Keratinocyte (primary cell): ENCODE results near the gene CMTM8. TPM values are rescaled to one million over a fixed set of nuclear protein-coding genes. Genes with fewer than 3 reads are reported as not detected.

Experiments
- DNase-seq: peaks from one replicate; pipeline ENCODE4 v3.0.0-alpha.2; 2011; ENCODE audit warnings: low read depth, missing footprints, low spot score
- FAIRE-seq: peaks from 2 replicates; lab custom pipeline; 2011; peaks lifted over from hg19 to GRCh38; lab: Jason Lieb, UNC
- H2AFZ ChIP-seq: 2 replicates; pipeline ENCODE4 v1.6.0; 2012; ENCODE audit warnings: low read length, control low read depth, inconsistent platforms; ENCODE audit not compliant: control insufficient read depth
- H3K27ac ChIP-seq: 2 replicates; pipeline ENCODE4 v1.5.1; 2011; ENCODE audit warnings: low read length; ENCODE audit not compliant: control insufficient read depth, insufficient read depth
- H3K27me3 ChIP-seq: 3 replicates; pipeline ENCODE4 v1.6.0; 2011; ENCODE audit warnings: low read length; ENCODE audit not compliant: control insufficient read depth, insufficient read depth; ENCODE audit errors: extremely low read depth
- H3K36me3 ChIP-seq, 2 experiments: 2 replicates in 1 of 2; 3 replicates in 1 of 2; pipeline ENCODE4 v1.5.1; 2011; ENCODE audit warnings: low read length in 2 of 2, mild to moderate bottlenecking in 1 of 2; ENCODE audit not compliant: control insufficient read depth in 2 of 2, insufficient read depth in 2 of 2; ENCODE audit errors: extremely low read depth in 1 of 2
- H3K4me1 ChIP-seq: 3 replicates; pipeline ENCODE4 v1.5.1; 2011; ENCODE audit warnings: low read length; ENCODE audit not compliant: control insufficient read depth, insufficient read depth; ENCODE audit errors: extremely low read depth
- H3K4me2 ChIP-seq: 3 replicates; pipeline ENCODE4 v1.6.0; 2011; ENCODE audit warnings: low read depth, low read length; ENCODE audit not compliant: control insufficient read depth, insufficient read depth; ENCODE audit errors: extremely low read depth
- H3K4me3 ChIP-seq, 3 experiments: fragments of 200-600 bp in 1 of 3; sonication (generic) in 1 of 3; 2 replicates in 2 of 3; 3 replicates in 1 of 3; pipeline ENCODE4 v1.5.1; 2011 to 2016; ENCODE audit warnings: low read length in 3 of 3, mild to moderate bottlenecking in 3 of 3, control low read depth in 2 of 3, inconsistent platforms in 1 of 3, low read depth in 1 of 3, mixed read lengths in 1 of 3, mixed run types in 1 of 3, moderate library complexity in 1 of 3; ENCODE audit not compliant: control insufficient read depth in 2 of 3, insufficient read depth in 2 of 3; ENCODE audit errors: extremely low read depth in 1 of 3
- H3K79me2 ChIP-seq: 2 replicates; pipeline ENCODE4 v1.6.0; 2012; ENCODE audit warnings: low read length; ENCODE audit not compliant: control insufficient read depth, insufficient read depth
- H3K9ac ChIP-seq: 3 replicates; pipeline ENCODE4 v1.6.0; 2011; ENCODE audit warnings: low read length; ENCODE audit not compliant: control insufficient read depth, insufficient read depth; ENCODE audit errors: extremely low read depth
- H3K9me1 ChIP-seq: 3 replicates; pipeline ENCODE4 v1.6.0; 2011; ENCODE audit warnings: low read length; ENCODE audit not compliant: control insufficient read depth, insufficient read depth; ENCODE audit errors: extremely low read depth
- H3K9me3 ChIP-seq: 2 replicates; pipeline ENCODE4 v1.5.1; 2012; ENCODE audit warnings: low read depth, low read length; ENCODE audit not compliant: control insufficient read depth
- H4K20me1 ChIP-seq: 3 replicates; pipeline ENCODE4 v1.6.0; 2011; ENCODE audit warnings: low read length; ENCODE audit not compliant: control insufficient read depth, insufficient read depth; ENCODE audit errors: extremely low read depth
- EZH2 ChIP-seq: IDR thresholded peaks from one replicate; pipeline ENCODE4 v1.6.1; 2012; ENCODE audit warnings: inconsistent platforms, mild to moderate bottlenecking, low read length, moderate library complexity
- dilution Hi-C: fragments of 300-500 bp; cut with MboI; formaldehyde crosslinking; loops from one replicate; pipeline ENCODE4 v1.7.0; 2020; ENCODE audit warnings: low sequenced_read_pairs; ENCODE audit not compliant: extremely low pct_ligation_motif_present
- polyA plus RNA-seq, 5 experiments: library from polyadenylated mRNA; depleted of rRNA in 3 of 5; stranded (reverse) in 3 of 5; stranded (forward) in 1 of 5; unstranded in 1 of 5; fragments of >200 nt; gene quantifications; 1 replicate in 1 of 5; 2 replicates in 3 of 5; 3 replicates in 1 of 5; pipeline versions ENCODE4 v1.2.1 to v1.2.3, GENCODE V29; 2011 to 2012; ENCODE audit warnings: missing spikeins in 2 of 5, low read depth in 1 of 5, low replicate concordance in 1 of 5
- TF ChIP-seq, protein P1 (sequence below), 3 experiments: IDR thresholded peaks in 1 of 3; conservative IDR thresholded peaks in 1 of 3; optimal IDR thresholded peaks in 1 of 3; 2 replicates in 2 of 3; 3 replicates in 1 of 3; pipeline versions ENCODE3 to v1.5.1; 2011; ENCODE audit warnings: low read length in 3 of 3, mild to moderate bottlenecking in 3 of 3, moderate library complexity in 2 of 3, control low read depth in 1 of 3, inconsistent platforms in 1 of 3; ENCODE audit not compliant: insufficient read depth in 2 of 3; ENCODE audit errors: extremely low read depth in 1 of 3

CMTM8 gene
- polyA plus RNA-seq, 1 donor (not counting 4 experiments of a cell fraction or from before 2014, with no cell fraction given): 1.6 TPM

DNA sequence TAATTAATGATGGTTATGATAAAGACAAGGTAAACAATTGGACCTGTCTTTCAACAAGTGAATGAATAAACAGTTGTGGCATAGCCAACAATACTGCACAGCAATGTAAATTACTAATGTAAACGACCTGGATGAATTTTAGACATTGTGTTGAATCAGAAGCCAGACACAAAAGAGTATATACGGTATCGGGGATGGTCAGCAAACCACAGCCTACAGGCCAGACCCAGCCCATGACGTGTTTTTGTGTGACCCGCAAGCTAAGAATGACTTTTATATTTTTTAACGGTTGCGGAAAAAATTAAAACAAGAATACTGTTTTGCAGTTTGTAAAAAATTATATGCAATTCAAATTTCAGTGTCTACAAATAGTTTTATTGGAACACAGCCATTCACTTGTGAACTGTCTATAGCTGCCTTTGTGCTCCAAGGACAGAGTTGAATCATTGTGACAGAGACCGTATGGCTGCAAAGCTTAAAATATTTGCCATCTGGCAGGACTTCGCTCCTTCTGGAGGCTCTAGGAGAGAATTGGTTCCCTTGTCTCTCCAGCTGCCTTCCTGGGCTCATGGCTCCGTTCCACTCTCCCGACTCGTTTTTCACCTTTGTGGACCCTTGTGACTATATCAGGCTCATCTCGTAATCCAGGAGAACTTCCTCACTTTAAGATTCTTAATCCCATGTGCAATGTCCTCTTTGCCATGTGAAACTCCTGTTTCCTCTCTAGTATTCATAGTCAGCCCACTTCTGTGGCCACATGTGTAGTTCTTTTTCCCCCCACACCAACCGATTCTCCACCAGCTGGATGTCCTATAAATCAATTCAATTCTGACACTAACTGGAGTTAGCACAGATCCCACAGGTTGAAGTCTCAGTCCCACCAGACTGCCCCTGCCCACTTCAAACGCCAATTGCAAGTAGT, 72.7 kb downstream of the CMTM8 start:
- Histone ChIP-seq H3K9ac (no peak overlapping the region), H3K4me3 (no peak overlapping the region), H3K4me2 (no peak overlapping the region), H3K27ac (no peak overlapping the region), H3K27me3 (no peaks in the 10 kb centered on the region), H3K79me2 (no peaks in the 10 kb centered on the region), H4K20me1 (no peaks in the 10 kb centered on the region), H3K4me1 (peaks cover 17% of the 10 kb centered on the region), H2AFZ (no peak overlapping the region), H3K9me1 (no peaks in the 10 kb centered on the region), H3K36me3 (no peaks in the 10 kb centered on the region), H3K9me3 (no peaks in the 10 kb centered on the region)
- TF ChIP-seq, protein P1, sequence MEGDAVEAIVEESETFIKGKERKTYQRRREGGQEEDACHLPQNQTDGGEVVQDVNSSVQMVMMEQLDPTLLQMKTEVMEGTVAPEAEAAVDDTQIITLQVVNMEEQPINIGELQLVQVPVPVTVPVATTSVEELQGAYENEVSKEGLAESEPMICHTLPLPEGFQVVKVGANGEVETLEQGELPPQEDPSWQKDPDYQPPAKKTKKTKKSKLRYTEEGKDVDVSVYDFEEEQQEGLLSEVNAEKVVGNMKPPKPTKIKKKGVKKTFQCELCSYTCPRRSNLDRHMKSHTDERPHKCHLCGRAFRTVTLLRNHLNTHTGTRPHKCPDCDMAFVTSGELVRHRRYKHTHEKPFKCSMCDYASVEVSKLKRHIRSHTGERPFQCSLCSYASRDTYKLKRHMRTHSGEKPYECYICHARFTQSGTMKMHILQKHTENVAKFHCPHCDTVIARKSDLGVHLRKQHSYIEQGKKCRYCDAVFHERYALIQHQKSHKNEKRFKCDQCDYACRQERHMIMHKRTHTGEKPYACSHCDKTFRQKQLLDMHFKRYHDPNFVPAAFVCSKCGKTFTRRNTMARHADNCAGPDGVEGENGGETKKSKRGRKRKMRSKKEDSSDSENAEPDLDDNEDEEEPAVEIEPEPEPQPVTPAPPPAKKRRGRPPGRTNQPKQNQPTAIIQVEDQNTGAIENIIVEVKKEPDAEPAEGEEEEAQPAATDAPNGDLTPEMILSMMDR (optimal IDR thresholded peaks at IDR 0.05 in 1 of 3, IDR thresholded peaks at IDR 0.05 in 1 of 3, conservative IDR thresholded peaks at IDR 0.05 in 1 of 3; ENCODE audit: extremely low read depth in 1 of 3, insufficient read depth in 2 of 3, low read length in 3 of 3): no peak
- TF ChIP-seq EZH2: no peak
- DNase-seq (no peak), FAIRE-seq (no peak)
- dilution Hi-C loops: no loop called here

DNA sequence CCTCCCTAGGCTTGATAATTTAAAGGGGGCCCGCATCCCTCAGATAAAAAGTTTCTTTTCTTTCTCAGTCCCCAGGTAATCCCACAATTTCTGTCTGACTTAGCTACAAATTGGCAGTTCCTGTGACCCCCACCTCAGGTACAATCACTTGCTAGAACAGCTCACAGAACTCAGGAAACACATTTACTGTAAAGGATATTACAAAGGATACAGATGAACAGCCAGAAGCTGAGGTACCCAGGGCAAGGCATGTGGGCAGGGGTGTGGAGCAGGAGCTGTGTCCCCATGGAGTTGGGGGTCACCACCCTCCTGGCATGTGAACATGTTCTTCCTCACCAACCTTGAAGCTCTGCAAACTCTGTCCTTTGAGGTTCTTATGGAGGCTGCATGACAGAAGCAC, 73.8 kb downstream of the CMTM8 start:
- Histone ChIP-seq H3K27me3 (no peaks in the 10 kb centered on the region), H3K79me2 (no peaks in the 10 kb centered on the region), H3K36me3 (no peaks in the 10 kb centered on the region), H3K4me2 (no peak overlapping the region), H2AFZ (no peak overlapping the region), H3K9me1 (no peaks in the 10 kb centered on the region), H3K4me1 (peaks cover 17% of the 10 kb centered on the region), H4K20me1 (no peaks in the 10 kb centered on the region), H3K9me3 (no peaks in the 10 kb centered on the region), H3K9ac (no peak overlapping the region), H3K27ac (no peak overlapping the region), H3K4me3 (no peak overlapping the region)
- FAIRE-seq: no peak
- dilution Hi-C loops: no loop called here
- TF ChIP-seq, protein P1 (optimal IDR thresholded peaks at IDR 0.05 in 1 of 3, IDR thresholded peaks at IDR 0.05 in 1 of 3, conservative IDR thresholded peaks at IDR 0.05 in 1 of 3; ENCODE audit: extremely low read depth in 1 of 3, insufficient read depth in 2 of 3, low read length in 3 of 3): no peak
- TF ChIP-seq EZH2: no peak
- no peak for DNase-seq
